K562 (cell line): Measurements from ENCODE around the gene CCDC88A. TPM values are rescaled to one million over a fixed set of nuclear protein-coding genes. Genes with fewer than 3 reads are reported as not detected.

Experiments
- ARID3A ChIP-seq: IDR thresholded peaks from 2 replicates; pipeline ENCODE4 v1.6.1; 2012; ENCODE audit warnings: low read depth, low read length, improper control_type of control experiment, borderline replicate concordance
- CEBPG ChIP-seq, 3 experiments: fragments of 200-800 bp in 1 of 3; sonication (Bioruptor generic) in 1 of 3; sonication (generic) in 1 of 3; formaldehyde crosslinking in 1 of 3; IDR thresholded peaks in 2 of 3; conservative IDR thresholded peaks in 1 of 3; 2 replicates each; pipeline versions ENCODE4 v1.6.1 to v1.8.0; 2016 to 2022; ENCODE audit warnings: missing compliant biosample characterization in 2 of 3, missing genetic modification characterization in 2 of 3, mild to moderate bottlenecking in 1 of 3, missing genetic modification reagents in 1 of 3
- EHMT2 ChIP-seq: fragments of 450-650 bp; IDR thresholded peaks from 2 replicates; pipeline ENCODE4 v1.6.1; 2018; ENCODE audit warnings: antibody characterized with exemption
- FOSL1 ChIP-seq: fragments of 200-800 bp; sonication (Bioruptor generic); conservative IDR thresholded peaks from 2 replicates; pipeline ENCODE4 v1.6.1; 2016; ENCODE audit warnings: missing genetic modification characterization, missing compliant biosample characterization
- FOXJ2 ChIP-seq: fragments of 200-800 bp; sonication (Bioruptor generic); IDR thresholded peaks from 2 replicates; pipeline ENCODE4 v1.6.1; 2016; ENCODE audit warnings: missing genetic modification characterization, missing compliant biosample characterization
- FOXP1 ChIP-seq: sonication (generic); formaldehyde crosslinking; IDR thresholded peaks from 2 replicates; pipeline ENCODE4 v1.8.0; 2022; ENCODE audit warnings: mild to moderate bottlenecking, missing genetic modification reagents
- GTF2F1 ChIP-seq: IDR thresholded peaks from 2 replicates; pipeline ENCODE4 v1.6.1; 2011; ENCODE audit warnings: low read depth, low read length, improper control_type of control experiment
- HEY1 ChIP-seq: fragments of 250-450 bp; sonication (Bioruptor Pico); IDR thresholded peaks from 2 replicates; pipeline ENCODE4 v1.5.0; 2020; ENCODE audit warnings: mild to moderate bottlenecking, moderate library complexity, borderline replicate concordance
- PHB ChIP-seq: fragments of 250-450 bp; sonication (Bioruptor Pico); IDR thresholded peaks from 2 replicates; pipeline ENCODE4 v1.5.0; 2021
- SAP30 ChIP-seq: fragments of 200-600 bp; sonication (generic); IDR thresholded peaks from 2 replicates; pipeline ENCODE4 v1.6.1; 2012; ENCODE audit warnings: borderline replicate concordance, low read depth, mild to moderate bottlenecking, moderate library complexity, low read length, control low read depth, inconsistent platforms; ENCODE audit not compliant: insufficient read depth, poor library complexity, severe bottlenecking
- TAF1 ChIP-seq: IDR thresholded peaks from 2 replicates; pipeline ENCODE4 v1.6.1; 2011; ENCODE audit warnings: mild to moderate bottlenecking, low read length, moderate library complexity; ENCODE audit not compliant: insufficient read depth, control insufficient read depth, severe bottlenecking; ENCODE audit errors: extremely low read depth
- USF2 ChIP-seq: sonication (generic); formaldehyde crosslinking; IDR thresholded peaks from 2 replicates; pipeline ENCODE4 v1.5.0; 2020; ENCODE audit warnings: missing genetic modification reagents
- WHSC1 ChIP-seq: IDR thresholded peaks from one replicate; pipeline ENCODE4 v1.6.1; 2012; ENCODE audit warnings: low read length, control low read depth, inconsistent platforms
- ZHX1 ChIP-seq: fragments of 150-350 bp; conservative IDR thresholded peaks from 2 replicates; pipeline ENCODE4 v1.6.1; 2014; ENCODE audit warnings: low read length
- ZNF398 ChIP-seq: fragments of 250-450 bp; sonication (Bioruptor Pico); IDR thresholded peaks from 2 replicates; pipeline ENCODE4 v1.8.0; 2021; ENCODE audit warnings: moderate library complexity, mild to moderate bottlenecking, inconsistent platforms
- ZNF584 ChIP-seq: fragments of 200-800 bp; sonication (Bioruptor generic); IDR thresholded peaks from 2 replicates; pipeline ENCODE4 v1.6.1; 2016; ENCODE audit warnings: low read depth, mild to moderate bottlenecking, missing genetic modification characterization, missing compliant biosample characterization
- ZNF696 ChIP-seq: fragments of 250-450 bp; sonication (Bioruptor Pico); conservative IDR thresholded peaks from 2 replicates; pipeline ENCODE4 v1.4.0; 2020; ENCODE audit warnings: mild to moderate bottlenecking, moderate library complexity
- ZNF79 ChIP-seq: fragments of 250-450 bp; sonication (Bioruptor Pico); IDR thresholded peaks from 2 replicates; pipeline ENCODE4 v1.4.0; 2020; ENCODE audit warnings: low read depth, mild to moderate bottlenecking, moderate library complexity
- polyA plus RNA-seq, 8 experiments: library from polyadenylated mRNA; depleted of rRNA in 4 of 8; stranded (reverse) in 5 of 8; unstranded in 3 of 8; fragments of >200 nt; fragmentation: Nextera tagmentation in 2 of 8; fragmentation: Illumina TruSeq in 1 of 8; extraction: Ambion mirVana in 2 of 8; extraction: Trizol in 1 of 8; gene quantifications; 2 replicates each; pipeline versions ENCODE4 v1.2.1 to v1.2.3, GENCODE V29; 2011 to 2014; ENCODE audit warnings: inconsistent platforms in 1 of 8, missing spikeins in 1 of 8
- total RNA-seq, 7 experiments: library from RNA; depleted of rRNA in 6 of 7; stranded (reverse); fragments of >200 nt in 6 of 7; fragmentation: Illumina TruSeq in 2 of 7; extraction: Trizol in 2 of 7; gene quantifications; 2 replicates each; pipeline versions ENCODE4 v1.2.1 to v1.2.3, GENCODE V29; 2011 to 2021; ENCODE audit warnings: low replicate concordance in 1 of 7

Gene CCDC88A
- total and polyA plus RNA-seq, 9 of the 15 experiments (the other 6 are each of a cell fraction or from before 2014, with no cell fraction given), result 29.3 to 102 (median 55.6) TPM

GRCh38 chr2:55459714-55460274 lies 40.1 kb upstream of the CCDC88A start (continued):
- no peak for TF ChIP-seq GTF2F1
- TF ChIP-seq ZNF696 (CRISPR knock-in tag), result no peak
- no peak for TF ChIP-seq FOXJ2 (tag)
- 0 out of 2 replicates have a peak, but pooled peaks have one; percentile 4 for TF ChIP-seq EHMT2
- TF ChIP-seq FOXP1, result no peak
- no peak for TF ChIP-seq WHSC1
- no peak for TF ChIP-seq ZHX1
- no peak for TF ChIP-seq CEBPG (CRISPR knock-in tag; IDR thresholded peaks at IDR 0.05)
- TF ChIP-seq CEBPG (tag; conservative IDR thresholded peaks at IDR 0.05 in 1 of 2, IDR thresholded peaks at IDR 0.05 in 1 of 2), result no peak
- peak; percentile 50 for TF ChIP-seq TAF1
- no peak for TF ChIP-seq ARID3A
- TF ChIP-seq ZNF398 (CRISPR knock-in tag), result no peak
- peak; percentile 56; the same call in 1 of the 2 replicates for TF ChIP-seq FOSL1
- no peak for TF ChIP-seq USF2 (CRISPR knock-in tag)
- TF ChIP-seq ZNF79, result no peak
- TF ChIP-seq PHB, result no peak
- TF ChIP-seq HEY1 (CRISPR knock-in tag), result no peak
- TF ChIP-seq ZNF584, result no peak
- no peak for TF ChIP-seq SAP30
